Activated CD4-positive, CD25-positive, alpha-beta regulatory T cell treated with anti-CD3 and anti-CD28 coated beads, Interleukin-2, amount 50 U/mL, for 16 hours (primary cell): ENCODE data around the gene FGF4.

Source experiments
- DNase-seq: peaks from one replicate; pipeline ENCODE4 v3.0.0-alpha.2; 2020; ENCODE audit warnings: low read depth, low spot score

FGF4 gene

GRCh38 chr11:69775163-69775755 is at the start of gene FGF4:
Gene FGF4, minus strand, starts transcription at chr11:69775341. Its CDS starts 257 bp downstream, at chr11:69775084.
- DNase-seq = no peak

GRCh38 chr11:69823641-69824265 is 48.6 kb upstream of the FGF4 start:
- DNase-seq = no peak

GRCh38 chr11:69822676-69823494 is 47.7 kb upstream of the FGF4 start:
- DNase-seq = no peak

GRCh38 chr11:69821511-69822040 is 46.4 kb upstream of the FGF4 start:
- no peak for DNase-seq

GRCh38 chr11:69820441-69820840 is 45.3 kb upstream of the FGF4 start:
- no peak for DNase-seq

GRCh38 chr11:69819541-69820070 is 44.5 kb upstream of the FGF4 start:
- no peak for DNase-seq

- no peak for DNase-seq
Measured at GRCh38 chr11:69818603-69819441, 43.7 kb upstream of the FGF4 start, which contains the start of gene FGF3. Gene FGF3, minus strand, starts transcription at chr11:69819416. Its CDS starts 483 bp downstream, at chr11:69818933.

- no peak for DNase-seq
Measured at GRCh38 chr11:69818231-69818602, 43.1 kb upstream of the FGF4 start.

GRCh38 chr11:69817265-69818230 is 42.4 kb upstream of the FGF4 start:
- DNase-seq = no peak

- DNase-seq = no peak
Measured at GRCh38 chr11:69816671-69817070, 41.5 kb upstream of the FGF4 start.

- no peak for DNase-seq
Measured at GRCh38 chr11:69815973-69816372, 40.8 kb upstream of the FGF4 start.

GRCh38 chr11:69814902-69815301 is 39.8 kb upstream of the FGF4 start:
- DNase-seq = no peak

GRCh38 chr11:69814411-69814810 is 39.3 kb upstream of the FGF4 start:
- no peak for DNase-seq

- DNase-seq = no peak
Measured at GRCh38 chr11:69813839-69814238, 38.7 kb upstream of the FGF4 start.

- DNase-seq = no peak
Measured at GRCh38 chr11:69812946-69813345, 37.8 kb upstream of the FGF4 start.

GRCh38 chr11:69812256-69812655 is 37.1 kb upstream of the FGF4 start:
- no peak for DNase-seq

GRCh38 chr11:69811431-69811830 is 36.3 kb upstream of the FGF4 start:
- no peak for DNase-seq

- DNase-seq = no peak
Measured at GRCh38 chr11:69810289-69811118, 35.4 kb upstream of the FGF4 start.

- DNase-seq = no peak
Measured at GRCh38 chr11:69808667-69809086, 33.5 kb upstream of the FGF4 start.
